IMR-90 (cell line): ENCODE data around the gene COL20A1. TPM values are rescaled to one million over a fixed set of nuclear protein-coding genes. Genes with fewer than 3 reads are reported as not detected.

ENCODE experiments used
- ATAC-seq: fragments of 200-7000 bp; cut with Tn5 transposase; 2 replicates; pipeline ENCODE4 v1.9.1; 2020; ENCODE audit warnings: low read depth, mild to moderate bottlenecking, moderate library complexity
- BruUV-seq: library from RNA; stranded (reverse); fragments of 400-500 nt; replicated peaks from 2 replicates; lab custom pipeline; 2021; lab: Mats Ljungman, UMichigan
- CTCF ChIA-PET: fragments of 300-600 bp; formaldehyde crosslinking; extraction: SDS; loops from one replicate; lab custom pipeline; 2021; ENCODE audit warnings: antibody characterized with exemption; lab: Yijun Ruan, JAX
- POLR2A ChIA-PET: fragments of 300-600 bp; sonication (Branson Sonifier 250); formaldehyde crosslinking; loops from one replicate; lab custom pipeline; 2022; ENCODE audit warnings: antibody characterized with exemption; ENCODE audit not compliant: unreplicated experiment; lab: Charles Lee
- DNase-seq: peaks from one replicate; pipeline ENCODE4 v3.0.0; 2013
- H2AFZ ChIP-seq: replicated peaks from 2 replicates; pipeline ENCODE3; 2013; ENCODE audit warnings: low read length, mild to moderate bottlenecking; ENCODE audit not compliant: poor library complexity
- H2AK5ac ChIP-seq: 2 replicates; pipeline ENCODE4 v1.6.1; 2013; ENCODE audit warnings: low read depth, low read length, inconsistent platforms
- H2AK9ac ChIP-seq: replicated peaks from 2 replicates; pipeline ENCODE3; 2013; ENCODE audit warnings: mild to moderate bottlenecking, low read depth, low read length, moderate library complexity; ENCODE audit not compliant: poor library complexity
- H2BK120ac ChIP-seq: 2 replicates; pipeline ENCODE4 v1.6.1; 2013; ENCODE audit warnings: low read depth, low read length, inconsistent platforms
- H2BK15ac ChIP-seq: 3 replicates; pipeline ENCODE4 v1.6.1; 2013; ENCODE audit warnings: low read depth, low read length, inconsistent platforms
- H2BK20ac ChIP-seq: 2 replicates; pipeline ENCODE4 v1.6.1; 2013; ENCODE audit warnings: low read depth, mild to moderate bottlenecking, inconsistent platforms, low read length, moderate library complexity
- H2BK5ac ChIP-seq: 2 replicates; pipeline ENCODE4 v1.6.1; 2013; ENCODE audit warnings: mild to moderate bottlenecking, low read depth, low read length, inconsistent platforms; ENCODE audit not compliant: poor library complexity, severe bottlenecking
- H3K14ac ChIP-seq: replicated peaks from 2 replicates; pipeline ENCODE4 v1.6.1; 2013; ENCODE audit warnings: low read depth, low read length, inconsistent platforms
- H3K18ac ChIP-seq: 2 replicates; pipeline ENCODE4 v1.6.1; 2013; ENCODE audit warnings: low read depth, low read length, control low read depth
- H3K23ac ChIP-seq: 2 replicates; pipeline ENCODE4 v1.6.1; 2013; ENCODE audit warnings: low read depth, low read length, inconsistent platforms
- H3K27ac ChIP-seq: 2 replicates; pipeline ENCODE4 v1.5.1; 2013; ENCODE audit warnings: mild to moderate bottlenecking, control low read depth, low read length; ENCODE audit not compliant: insufficient read depth
- H3K27me3 ChIP-seq: 2 replicates; pipeline ENCODE4 v1.6.1; 2013; ENCODE audit warnings: low read length; ENCODE audit not compliant: control insufficient read depth, insufficient read depth
- H3K36me3 ChIP-seq: 2 replicates; pipeline ENCODE4 v1.6.1; 2013; ENCODE audit warnings: low read length, mixed read lengths; ENCODE audit not compliant: control insufficient read depth, insufficient read depth
- H3K4ac ChIP-seq: 2 replicates; pipeline ENCODE4 v1.6.1; 2013; ENCODE audit warnings: low read depth, low read length, inconsistent platforms
- H3K4me1 ChIP-seq: 2 replicates; pipeline ENCODE4 v1.6.1; 2013; ENCODE audit warnings: low read length, mixed read lengths; ENCODE audit not compliant: control insufficient read depth, insufficient read depth
- H3K4me2 ChIP-seq: 2 replicates; pipeline ENCODE4 v1.6.1; 2013; ENCODE audit warnings: low read depth, mild to moderate bottlenecking, control low read depth, low read length, moderate library complexity
- H3K4me3 ChIP-seq: 2 replicates; pipeline ENCODE4 v1.5.1; 2013; ENCODE audit warnings: low read depth, mild to moderate bottlenecking, control low read depth, low read length, moderate library complexity; ENCODE audit not compliant: insufficient read depth
- H3K56ac ChIP-seq: 2 replicates; pipeline ENCODE4 v1.6.1; 2013; ENCODE audit warnings: low read length, inconsistent platforms; ENCODE audit not compliant: insufficient read depth; ENCODE audit errors: extremely low read depth
- H3K79me1 ChIP-seq, 2 experiments: 2 replicates each; pipeline ENCODE4 v1.6.1; 2013; ENCODE audit warnings: low read length in 2 of 2, inconsistent platforms in 1 of 2, low read depth in 1 of 2
- H3K9ac ChIP-seq: 2 replicates; pipeline ENCODE4 v1.6.1; 2013; ENCODE audit warnings: low read depth, low read length, control low read depth
- H3K9me1 ChIP-seq: 2 replicates; pipeline ENCODE4 v1.6.1; 2013; ENCODE audit warnings: low read length, inconsistent platforms; ENCODE audit not compliant: insufficient read depth
- H3K9me3 ChIP-seq: 2 replicates; pipeline ENCODE4 v1.6.1; 2013; ENCODE audit warnings: low read length; ENCODE audit not compliant: control insufficient read depth, insufficient read depth
- H4K20me1 ChIP-seq: 2 replicates; pipeline ENCODE4 v1.6.1; 2013; ENCODE audit warnings: low read length, inconsistent platforms; ENCODE audit not compliant: insufficient read depth
- H4K5ac ChIP-seq: 2 replicates; pipeline ENCODE4 v1.6.1; 2013; ENCODE audit warnings: mild to moderate bottlenecking, low read depth, low read length, control low read depth
- H4K8ac ChIP-seq, 2 experiments: 2 replicates each; pipeline ENCODE4 v1.6.1; 2013; ENCODE audit warnings: low read depth in 2 of 2, low read length in 2 of 2, control low read depth in 1 of 2, inconsistent platforms in 1 of 2
- H4K91ac ChIP-seq: 2 replicates; pipeline ENCODE4 v1.6.1; 2013; ENCODE audit warnings: low read depth, low read length, inconsistent platforms; ENCODE audit not compliant: insufficient read depth
- BHLHE40 ChIP-seq: fragments of 150-350 bp; IDR thresholded peaks from 2 replicates; pipeline ENCODE4 v1.6.1; 2016; ENCODE audit warnings: mild to moderate bottlenecking, low read depth, low read length
- CEBPB ChIP-seq: IDR thresholded peaks from 2 replicates; pipeline ENCODE4 v1.6.1; 2012; ENCODE audit warnings: low read depth, low read length, improper control_type of control experiment
- CHD1 ChIP-seq: IDR thresholded peaks from 2 replicates; pipeline ENCODE4 v1.6.1; 2012; ENCODE audit warnings: low read depth, low read length, improper control_type of control experiment
- FOS ChIP-seq: fragments of 150-350 bp; IDR thresholded peaks from 2 replicates; pipeline ENCODE4 v1.6.1; 2016; ENCODE audit warnings: low read depth, low read length
- MAFK ChIP-seq: IDR thresholded peaks from 2 replicates; pipeline ENCODE4 v1.6.1; 2012; ENCODE audit warnings: low read depth, low read length, improper control_type of control experiment
- MXI1 ChIP-seq: IDR thresholded peaks from 2 replicates; pipeline ENCODE4 v1.6.1; 2012; ENCODE audit warnings: low read depth, mild to moderate bottlenecking, low read length, moderate library complexity, borderline replicate concordance
- NFE2L2 ChIP-seq: fragments of 150-350 bp; IDR thresholded peaks from 2 replicates; pipeline ENCODE4 v1.6.1; 2016; ENCODE audit warnings: low read depth, mild to moderate bottlenecking, low read length
- RAD21 ChIP-seq: IDR thresholded peaks from 2 replicates; pipeline ENCODE4 v1.6.1; 2012; ENCODE audit warnings: low read length, improper control_type of control experiment
- RCOR1 ChIP-seq: IDR thresholded peaks from 2 replicates; pipeline ENCODE4 v1.6.1; 2012; ENCODE audit warnings: mild to moderate bottlenecking, low read length, improper control_type of control experiment; ENCODE audit not compliant: insufficient replicate concordance
- RFX5 ChIP-seq: IDR thresholded peaks from 2 replicates; pipeline ENCODE4 v1.8.0; 2012; ENCODE audit warnings: low read depth, mild to moderate bottlenecking, low read length, moderate library complexity
- SMC3 ChIP-seq: fragments of 150-350 bp; IDR thresholded peaks from 2 replicates; pipeline ENCODE4 v1.6.1; 2016; ENCODE audit warnings: low read depth, mild to moderate bottlenecking, antibody characterized with exemption, low read length, moderate library complexity
- WGBS, 2 experiments: methylation state at CpG; one replicate each; pipeline versions ENCODE4 v1.1.5 to v1.1.7; 2013; ENCODE audit warnings: missing lambda C conversion rate in 2 of 2; ENCODE audit not compliant: insufficient read length in 1 of 2; ENCODE audit errors: extremely low coverage in 2 of 2; 5-methylcytosine and 5-hydroxymethylcytosine counted together
- dilution Hi-C: fragments of 300-500 bp; cut with HindIII; formaldehyde crosslinking; loops from one replicate; pipeline ENCODE4 v1.14.3; 2018; ENCODE audit warnings: low sequenced_read_pairs; ENCODE audit not compliant: unreplicated experiment
- in situ Hi-C: fragments of 300-500 bp; cut with MboI; formaldehyde crosslinking; loops from 3 replicates; pipeline ENCODE4 v1.14.3; 2019; ENCODE audit warnings: low sequenced_read_pairs, inconsistent platforms, mixed read lengths
- intact Hi-C: fragments of 100-400 bp; cut with micrococcal nuclease; formaldehyde crosslinking; loops from 2 replicates; pipeline ENCODE4 v1.10.0; 2022
- polyA plus RNA-seq, 3 experiments: library from polyadenylated mRNA; depleted of rRNA; stranded (reverse); fragments of >200 nt; gene quantifications; 2 replicates each; pipeline ENCODE4 v1.2.3, GENCODE V29; 2012; ENCODE audit warnings: low replicate concordance in 1 of 3
- total RNA-seq: library from RNA; depleted of rRNA; stranded (reverse); fragments of >200 nt; gene quantifications from 2 replicates; pipeline ENCODE4 v1.2.3, GENCODE V29; 2012
- TF ChIP-seq, protein P1 (sequence below): conservative IDR thresholded peaks from 2 replicates; pipeline ENCODE4 v1.5.1; 2012; ENCODE audit warnings: mild to moderate bottlenecking, low read depth, low read length, improper control_type of control experiment
- TF ChIP-seq, protein P2 (sequence below): fragments of 150-350 bp; IDR thresholded peaks from 2 replicates; pipeline ENCODE4 v1.6.1; 2017; ENCODE audit warnings: mild to moderate bottlenecking, antibody characterized with exemption, low read length, low read depth
- TF ChIP-seq, protein P3 (sequence below): fragments of 150-350 bp; IDR thresholded peaks from 2 replicates; pipeline ENCODE4 v1.6.1; 2016; ENCODE audit warnings: low read depth, mild to moderate bottlenecking, low read length, moderate library complexity, borderline replicate concordance

The COL20A1 gene
- total and polyA plus RNA-seq, 2 of the 4 experiments (the other 2 are of a cell fraction): not detected

DNA sequence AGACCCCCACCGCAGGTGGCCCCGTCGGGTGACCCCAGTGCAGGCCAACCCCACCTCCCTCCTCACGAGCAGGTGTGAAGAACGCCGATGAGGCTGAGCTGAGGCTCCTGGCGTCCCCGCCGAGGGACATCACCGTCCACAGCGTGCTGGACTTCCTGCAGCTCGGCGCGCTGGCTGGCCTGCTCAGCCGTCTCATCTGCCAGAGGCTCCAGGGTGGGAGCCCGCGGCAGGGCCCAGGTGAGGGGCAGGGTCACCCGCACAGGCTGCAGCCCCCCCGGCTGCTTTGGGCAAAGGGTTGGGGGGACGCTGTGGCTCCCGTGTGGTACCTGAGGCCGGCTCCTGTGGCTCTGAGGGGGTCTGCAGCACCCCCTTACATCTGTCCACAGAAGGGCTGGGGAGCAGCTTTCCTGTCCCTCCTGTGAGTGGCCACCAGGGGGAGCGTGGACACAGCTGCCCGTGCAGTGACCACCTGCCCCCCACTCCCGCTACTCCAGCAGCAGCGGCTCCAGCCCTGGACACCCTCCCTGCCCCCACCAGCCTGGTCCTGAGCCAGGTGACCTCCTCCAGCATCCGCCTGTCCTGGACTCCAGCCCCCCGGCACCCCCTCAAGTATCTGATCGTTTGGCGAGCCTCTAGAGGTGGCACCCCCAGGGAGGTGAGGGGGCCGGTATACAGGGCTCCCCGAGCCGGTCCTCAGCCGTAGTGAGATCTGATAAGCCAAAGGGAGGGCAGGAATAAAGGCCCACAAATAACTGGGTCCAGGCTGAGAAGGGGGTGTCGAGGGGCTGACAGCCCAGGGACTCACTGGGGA, 16.5 kb downstream of the COL20A1 start:
- BruUV-seq: no TSS peak
- no peak overlapping the region for H2BK20ac ChIP-seq
- POLR2A ChIA-PET: no interaction called here
- TF ChIP-seq FOS: no peak
- TF ChIP-seq CEBPB: no peak
- no peak for TF ChIP-seq CHD1
- TF ChIP-seq, protein P1, sequence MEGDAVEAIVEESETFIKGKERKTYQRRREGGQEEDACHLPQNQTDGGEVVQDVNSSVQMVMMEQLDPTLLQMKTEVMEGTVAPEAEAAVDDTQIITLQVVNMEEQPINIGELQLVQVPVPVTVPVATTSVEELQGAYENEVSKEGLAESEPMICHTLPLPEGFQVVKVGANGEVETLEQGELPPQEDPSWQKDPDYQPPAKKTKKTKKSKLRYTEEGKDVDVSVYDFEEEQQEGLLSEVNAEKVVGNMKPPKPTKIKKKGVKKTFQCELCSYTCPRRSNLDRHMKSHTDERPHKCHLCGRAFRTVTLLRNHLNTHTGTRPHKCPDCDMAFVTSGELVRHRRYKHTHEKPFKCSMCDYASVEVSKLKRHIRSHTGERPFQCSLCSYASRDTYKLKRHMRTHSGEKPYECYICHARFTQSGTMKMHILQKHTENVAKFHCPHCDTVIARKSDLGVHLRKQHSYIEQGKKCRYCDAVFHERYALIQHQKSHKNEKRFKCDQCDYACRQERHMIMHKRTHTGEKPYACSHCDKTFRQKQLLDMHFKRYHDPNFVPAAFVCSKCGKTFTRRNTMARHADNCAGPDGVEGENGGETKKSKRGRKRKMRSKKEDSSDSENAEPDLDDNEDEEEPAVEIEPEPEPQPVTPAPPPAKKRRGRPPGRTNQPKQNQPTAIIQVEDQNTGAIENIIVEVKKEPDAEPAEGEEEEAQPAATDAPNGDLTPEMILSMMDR: peak; percentile 73
- TF ChIP-seq, protein P2, sequence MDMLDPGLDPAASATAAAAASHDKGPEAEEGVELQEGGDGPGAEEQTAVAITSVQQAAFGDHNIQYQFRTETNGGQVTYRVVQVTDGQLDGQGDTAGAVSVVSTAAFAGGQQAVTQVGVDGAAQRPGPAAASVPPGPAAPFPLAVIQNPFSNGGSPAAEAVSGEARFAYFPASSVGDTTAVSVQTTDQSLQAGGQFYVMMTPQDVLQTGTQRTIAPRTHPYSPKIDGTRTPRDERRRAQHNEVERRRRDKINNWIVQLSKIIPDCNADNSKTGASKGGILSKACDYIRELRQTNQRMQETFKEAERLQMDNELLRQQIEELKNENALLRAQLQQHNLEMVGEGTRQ: no peak
- no peak for TF ChIP-seq MAFK
- TF ChIP-seq BHLHE40: no peak
- TF ChIP-seq RFX5: no peak
- peak; percentile 61 for TF ChIP-seq SMC3
- no peak for TF ChIP-seq NFE2L2
- TF ChIP-seq, protein P3, sequence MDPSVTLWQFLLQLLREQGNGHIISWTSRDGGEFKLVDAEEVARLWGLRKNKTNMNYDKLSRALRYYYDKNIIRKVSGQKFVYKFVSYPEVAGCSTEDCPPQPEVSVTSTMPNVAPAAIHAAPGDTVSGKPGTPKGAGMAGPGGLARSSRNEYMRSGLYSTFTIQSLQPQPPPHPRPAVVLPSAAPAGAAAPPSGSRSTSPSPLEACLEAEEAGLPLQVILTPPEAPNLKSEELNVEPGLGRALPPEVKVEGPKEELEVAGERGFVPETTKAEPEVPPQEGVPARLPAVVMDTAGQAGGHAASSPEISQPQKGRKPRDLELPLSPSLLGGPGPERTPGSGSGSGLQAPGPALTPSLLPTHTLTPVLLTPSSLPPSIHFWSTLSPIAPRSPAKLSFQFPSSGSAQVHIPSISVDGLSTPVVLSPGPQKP: no peak
- TF ChIP-seq RCOR1: no peak
- no peak for TF ChIP-seq MXI1
- TF ChIP-seq RAD21: peak; percentile 64

More for the DNA sequence above, 16.5 kb downstream of the COL20A1 start:
- H4K91ac ChIP-seq: no peak overlapping the region
- peaks cover 6% of the 10 kb centered on the region; the same call in 1 of the 2 replicates for H3K4me1 ChIP-seq
- no peak overlapping the region for H3K9ac ChIP-seq
- H2BK5ac ChIP-seq: no peak overlapping the region
- no peak overlapping the region for H4K8ac ChIP-seq
- H3K9me1 ChIP-seq: no peaks in the 10 kb centered on the region
- H3K79me1 ChIP-seq: no peaks in the 10 kb centered on the region
- H3K18ac ChIP-seq: no peak overlapping the region
- CTCF ChIA-PET: interaction anchor here (0.6 to 3.5 kb wide), 8 partner anchors 9 to 86 kb away, joined by 3 to 30 read pairs (median 4); no protein-coding TSS in a partner anchor
- H3K27me3 ChIP-seq: peaks cover 22% of the 10 kb centered on the region; the same call in 1 of the 2 replicates
- no peaks in the 10 kb centered on the region for H3K36me3 ChIP-seq
- DNase-seq (peak; percentile 24), ATAC-seq (peak; percentile 73)
- peaks cover 5% of the 10 kb centered on the region; the same call in 1 of the 2 replicates for H4K20me1 ChIP-seq
- peak overlapping the region; percentile 78 for H2AFZ ChIP-seq
- no peak overlapping the region for H3K4me3 ChIP-seq
- H3K4me2 ChIP-seq: no peak overlapping the region
- H2BK120ac ChIP-seq: no peak overlapping the region
- H3K14ac ChIP-seq: no peak overlapping the region
- intact Hi-C loops (loop anchor here (1.0 kb wide), 1 partner anchor 72 kb away; no protein-coding TSS in a partner anchor), dilution Hi-C loops (no loop called here), in situ Hi-C loops (no loop called here)
- H2BK15ac ChIP-seq: no peak overlapping the region
- H3K4ac ChIP-seq: no peak overlapping the region
- H4K5ac ChIP-seq: no peak overlapping the region
- no peak overlapping the region for H3K27ac ChIP-seq
- no peak overlapping the region for H3K23ac ChIP-seq
- 25% methylated on average over 4 of the region's 35 CpGs; no CpG with 5 or more reads in 1 of the 2 experiments for WGBS, 2 experiments
- no peaks in the 10 kb centered on the region for H3K9me3 ChIP-seq
- H2AK9ac ChIP-seq: peak overlapping the region; percentile 42
- H3K56ac ChIP-seq: no peak overlapping the region
- no peak overlapping the region for H2AK5ac ChIP-seq
